Measurements from ENCODE around the gene TIMM13.
"Not testable (repeated sequence)": the region's sequence is repeated elsewhere in the genome, so short reads cannot be mapped to it uniquely, and the experiment has no call there.

The TIMM13 gene

GRCh38 chr19:2464389-2464788 is 37.0 kb upstream of the TIMM13 start:
- Histone ChIP-seq H3K9me3 (ENCODE audit: control insufficient read depth, low read length) (no peaks in the 10 kb centered on the region), H3K4me3 (ENCODE audit: insufficient read depth, low read depth, low read length) (no peak overlapping the region), H3K4me1 (ENCODE audit: control insufficient read depth, insufficient read depth, low read length) (no peaks in the 10 kb centered on the region), H3K36me3 (ENCODE audit: control insufficient read depth, insufficient read depth, low read length) (no peaks in the 10 kb centered on the region), H3K27ac (ENCODE audit: insufficient read depth, low read depth, low read length, poor library complexity, severe bottlenecking) (no peak overlapping the region), H3K27me3 (ENCODE audit: control insufficient read depth, insufficient read depth, low read length, poor library complexity, severe bottlenecking) (no peaks in the 10 kb centered on the region)
- 85 to 87% methylated on average over 5 of the region's 5 CpGs for WGBS, 2 experiments

DNA sequence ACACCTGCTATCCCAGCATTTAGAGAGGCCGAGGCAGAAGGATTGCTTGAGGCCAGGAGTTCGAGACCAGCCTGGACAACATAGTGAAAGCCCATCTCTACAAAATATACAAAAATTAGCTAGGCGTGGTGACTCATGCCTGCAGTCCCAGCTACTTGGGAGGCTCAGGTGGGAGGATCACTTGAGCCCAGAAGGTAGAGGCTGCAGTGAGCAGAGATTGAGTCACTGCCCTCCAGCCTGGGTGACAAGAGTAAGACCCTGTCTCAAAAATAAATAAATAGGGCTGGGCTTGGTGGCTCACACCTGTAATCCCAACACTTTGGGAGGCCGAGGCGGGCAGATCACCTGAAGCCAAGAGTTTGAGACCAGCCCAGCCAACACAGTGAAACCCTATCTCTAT is 36.3 kb upstream of the TIMM13 start:
- not testable (repeated sequence) for H3K27ac ChIP-seq (ENCODE audit: insufficient read depth, low read depth, low read length, poor library complexity, severe bottlenecking); H3K36me3 ChIP-seq (ENCODE audit: control insufficient read depth, insufficient read depth, low read length); H3K4me3 ChIP-seq (ENCODE audit: insufficient read depth, low read depth, low read length); H3K27me3 ChIP-seq (ENCODE audit: control insufficient read depth, insufficient read depth, low read length, poor library complexity, severe bottlenecking); H3K9me3 ChIP-seq (ENCODE audit: control insufficient read depth, low read length); H3K4me1 ChIP-seq (ENCODE audit: control insufficient read depth, insufficient read depth, low read length)
- WGBS, 2 experiments, result 93 to 94% methylated on average over 5 of the region's 5 CpGs

- Histone ChIP-seq H3K27me3 (ENCODE audit: control insufficient read depth, insufficient read depth, low read length, poor library complexity, severe bottlenecking) (no peaks in the 10 kb centered on the region), H3K27ac (ENCODE audit: insufficient read depth, low read depth, low read length, poor library complexity, severe bottlenecking) (peak overlapping the region; percentile 58), H3K4me1 (ENCODE audit: control insufficient read depth, insufficient read depth, low read length) (no peaks in the 10 kb centered on the region), H3K36me3 (ENCODE audit: control insufficient read depth, insufficient read depth, low read length) (no peaks in the 10 kb centered on the region), H3K9me3 (ENCODE audit: control insufficient read depth, low read length) (no peaks in the 10 kb centered on the region), H3K4me3 (ENCODE audit: insufficient read depth, low read depth, low read length) (peak overlapping the region; percentile 59)
- 3% methylated on average over 46 of the region's 46 CpGs for WGBS, 2 experiments
Observed at GRCh38 chr19:2462635-2463421, 35.4 kb upstream of the TIMM13 start.

DNA sequence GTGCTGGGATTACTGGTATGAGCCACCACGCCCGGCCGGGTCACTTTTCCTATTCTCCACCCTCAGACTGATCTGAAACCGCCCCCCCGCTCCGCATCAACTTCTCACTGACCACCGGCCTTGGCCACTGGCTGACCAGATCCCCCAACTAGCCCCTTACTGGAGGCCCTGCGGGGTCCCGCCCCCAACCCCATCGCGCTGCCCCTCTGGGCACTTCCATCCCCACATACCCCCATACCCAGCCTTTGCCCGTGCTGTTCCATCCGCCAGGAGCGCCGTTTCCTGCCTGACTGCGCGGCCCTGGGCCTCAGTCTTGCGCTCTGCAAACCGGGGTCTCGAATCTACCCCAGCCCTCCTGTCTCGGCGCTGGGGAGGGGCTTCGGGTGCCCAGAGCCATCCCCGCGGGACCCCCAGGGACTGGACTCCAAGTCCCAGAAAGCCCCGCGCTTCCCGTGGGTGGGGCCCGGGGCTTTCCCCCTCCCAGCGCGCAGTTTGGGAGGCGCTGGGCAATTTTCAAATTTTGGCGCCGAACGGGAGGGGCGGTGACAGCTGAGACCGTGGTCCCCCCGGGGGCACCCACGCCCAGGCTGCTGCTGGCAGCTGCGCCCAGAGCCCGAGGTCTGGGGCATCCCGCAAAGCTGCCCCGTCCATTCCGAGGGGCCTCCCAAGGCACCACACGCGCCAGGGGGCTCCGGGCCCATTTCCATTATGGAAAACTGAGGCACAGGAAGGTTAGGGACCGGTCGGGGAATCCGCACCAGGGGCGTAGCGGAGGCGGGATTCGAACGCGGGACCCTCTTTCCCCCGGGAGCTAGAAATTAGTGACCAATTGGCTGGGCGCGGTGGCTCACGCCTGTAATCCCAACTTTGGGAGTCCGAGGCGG is 34.6 kb upstream of the TIMM13 start:
- 8 to 9% methylated on average over 62 of the region's 62 CpGs for WGBS, 2 experiments
- no peaks in the 10 kb centered on the region for H3K27me3 ChIP-seq (ENCODE audit: control insufficient read depth, insufficient read depth, low read length, poor library complexity, severe bottlenecking)
- H3K9me3 ChIP-seq (ENCODE audit: control insufficient read depth, low read length), result no peaks in the 10 kb centered on the region
- no peaks in the 10 kb centered on the region for H3K36me3 ChIP-seq (ENCODE audit: control insufficient read depth, insufficient read depth, low read length)
- peak overlapping the region; percentile 59 for H3K4me3 ChIP-seq (ENCODE audit: insufficient read depth, low read depth, low read length)
- no peaks in the 10 kb centered on the region for H3K4me1 ChIP-seq (ENCODE audit: control insufficient read depth, insufficient read depth, low read length)
- peak overlapping the region; percentile 58 for H3K27ac ChIP-seq (ENCODE audit: insufficient read depth, low read depth, low read length, poor library complexity, severe bottlenecking)

DNA sequence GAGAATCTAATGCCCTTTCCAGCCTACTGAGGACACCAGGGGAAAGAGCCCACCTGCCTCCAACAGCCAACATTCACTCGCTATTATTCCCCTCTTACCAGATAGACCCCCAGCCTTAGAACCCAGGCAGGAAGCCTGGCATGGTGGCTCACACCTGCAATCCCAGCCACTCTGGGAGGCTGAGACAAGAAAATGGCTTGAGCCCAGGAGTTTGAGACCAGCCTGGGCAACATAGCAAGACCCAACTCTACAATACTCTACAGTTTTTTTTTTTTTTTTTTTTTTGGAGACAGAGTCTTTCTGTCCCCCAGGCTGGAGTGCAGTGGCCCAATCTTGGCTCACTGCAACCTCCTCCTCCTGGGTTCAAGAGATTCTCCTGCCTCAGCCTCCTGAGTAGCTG is 32.9 kb upstream of the TIMM13 start:
- Histone ChIP-seq H3K9me3 (ENCODE audit: control insufficient read depth, low read length) (no peaks in the 10 kb centered on the region), H3K4me1 (ENCODE audit: control insufficient read depth, insufficient read depth, low read length) (peaks cover 4% of the 10 kb centered on the region), H3K27me3 (ENCODE audit: control insufficient read depth, insufficient read depth, low read length, poor library complexity, severe bottlenecking) (no peaks in the 10 kb centered on the region), H3K36me3 (ENCODE audit: control insufficient read depth, insufficient read depth, low read length) (no peaks in the 10 kb centered on the region), H3K4me3 (ENCODE audit: insufficient read depth, low read depth, low read length) (no peak overlapping the region), H3K27ac (ENCODE audit: insufficient read depth, low read depth, low read length, poor library complexity, severe bottlenecking) (no peak overlapping the region)
- 85 to 88% methylated on average over 1 of the region's 1 CpG for WGBS, 2 experiments

- not testable (repeated sequence) for H3K4me3 ChIP-seq (ENCODE audit: insufficient read depth, low read depth, low read length); H3K27ac ChIP-seq (ENCODE audit: insufficient read depth, low read depth, low read length, poor library complexity, severe bottlenecking); H3K36me3 ChIP-seq (ENCODE audit: control insufficient read depth, insufficient read depth, low read length); H3K9me3 ChIP-seq (ENCODE audit: control insufficient read depth, low read length); H3K27me3 ChIP-seq (ENCODE audit: control insufficient read depth, insufficient read depth, low read length, poor library complexity, severe bottlenecking)
- 90 to 95% methylated on average over 10 of the region's 10 CpGs for WGBS, 2 experiments
- H3K4me1 ChIP-seq (ENCODE audit: control insufficient read depth, insufficient read depth, low read length), result peaks cover 12% of the 10 kb centered on the region
Observed at GRCh38 chr19:2458776-2459175, 31.4 kb upstream of the TIMM13 start.

DNA sequence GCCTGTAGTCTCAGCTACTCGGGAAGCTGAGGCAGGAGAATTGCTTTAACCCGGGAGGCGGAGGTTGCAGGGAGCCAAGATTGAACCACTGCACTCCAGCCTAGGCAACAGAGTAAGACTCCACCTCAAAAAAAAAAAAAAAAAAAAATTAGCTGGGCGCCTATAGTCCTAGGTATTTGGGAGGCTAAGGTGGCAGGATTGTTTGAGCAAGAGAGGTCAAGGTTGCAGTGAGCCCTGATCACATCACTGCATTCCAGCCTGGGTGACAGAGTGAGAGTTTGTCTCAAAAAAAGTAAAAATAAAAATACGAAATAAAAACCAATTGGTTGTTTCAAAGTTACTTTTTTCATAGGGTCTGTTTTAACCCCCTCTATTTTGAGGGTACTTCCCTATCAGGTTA is 30.7 kb upstream of the TIMM13 start:
- no peak overlapping the region for H3K4me3 ChIP-seq (ENCODE audit: insufficient read depth, low read depth, low read length)
- H3K4me1 ChIP-seq (ENCODE audit: control insufficient read depth, insufficient read depth, low read length), result peaks cover 12% of the 10 kb centered on the region
- no peak overlapping the region for H3K27ac ChIP-seq (ENCODE audit: insufficient read depth, low read depth, low read length, poor library complexity, severe bottlenecking)
- no peaks in the 10 kb centered on the region for H3K36me3 ChIP-seq (ENCODE audit: control insufficient read depth, insufficient read depth, low read length)
- no peaks in the 10 kb centered on the region for H3K27me3 ChIP-seq (ENCODE audit: control insufficient read depth, insufficient read depth, low read length, poor library complexity, severe bottlenecking)
- no peaks in the 10 kb centered on the region for H3K9me3 ChIP-seq (ENCODE audit: control insufficient read depth, low read length)
- WGBS, 2 experiments, result 95 to 98% methylated on average over 5 of the region's 5 CpGs

- H3K4me3 ChIP-seq (ENCODE audit: insufficient read depth, low read depth, low read length), result peak overlapping the region; percentile 27
- H3K4me1 ChIP-seq (ENCODE audit: control insufficient read depth, insufficient read depth, low read length), result peaks cover 12% of the 10 kb centered on the region
- H3K27ac ChIP-seq (ENCODE audit: insufficient read depth, low read depth, low read length, poor library complexity, severe bottlenecking), result peak overlapping the region; percentile 50
- H3K36me3 ChIP-seq (ENCODE audit: control insufficient read depth, insufficient read depth, low read length), result no peaks in the 10 kb centered on the region
- H3K27me3 ChIP-seq (ENCODE audit: control insufficient read depth, insufficient read depth, low read length, poor library complexity, severe bottlenecking), result no peaks in the 10 kb centered on the region
- 91 to 95% methylated on average over 8 of the region's 8 CpGs for WGBS, 2 experiments
- H3K9me3 ChIP-seq (ENCODE audit: control insufficient read depth, low read length), result no peaks in the 10 kb centered on the region
Observed at GRCh38 chr19:2457394-2458037, 30.1 kb upstream of the TIMM13 start.

GRCh38 chr19:2455851-2456570 is 28.6 kb upstream of the TIMM13 start:
- H3K4me3 ChIP-seq (ENCODE audit: insufficient read depth, low read depth, low read length), result peak overlapping the region; percentile 88
- no peak overlapping the region for H3K27ac ChIP-seq (ENCODE audit: insufficient read depth, low read depth, low read length, poor library complexity, severe bottlenecking)
- WGBS, 2 experiments, result 1% methylated on average over 62 of the region's 62 CpGs
- H3K36me3 ChIP-seq (ENCODE audit: control insufficient read depth, insufficient read depth, low read length), result no peaks in the 10 kb centered on the region
- no peaks in the 10 kb centered on the region for H3K27me3 ChIP-seq (ENCODE audit: control insufficient read depth, insufficient read depth, low read length, poor library complexity, severe bottlenecking)
- peaks cover 12% of the 10 kb centered on the region for H3K4me1 ChIP-seq (ENCODE audit: control insufficient read depth, insufficient read depth, low read length)
- no peaks in the 10 kb centered on the region for H3K9me3 ChIP-seq (ENCODE audit: control insufficient read depth, low read length)

Data from ectodermal cell (in vitro differentiated cells).